Measurements from ENCODE around the gene CORO7.

Gene CORO7

GRCh38 chr16:4455081-4455480 is 38.7 kb upstream of the CORO7 start:
- TF ChIP-seq POLR2AphosphoS5 (IDR thresholded peaks at IDR 0.05; ENCODE audit: low read depth, low read length) (no peak), FOXP2 (optimal IDR thresholded peaks at IDR 0.05; ENCODE audit: borderline replicate concordance, extremely low read depth, extremely low read length, insufficient read depth) (no peak), TAF1 (IDR thresholded peaks at IDR 0.05; ENCODE audit: borderline replicate concordance, insufficient read depth, low read length) (no peak), REST (IDR thresholded peaks at IDR 0.05; ENCODE audit: insufficient read depth in 1 of 2, low read depth in 2 of 2, low read length in 2 of 2) (no peak), SIN3A (IDR thresholded peaks at IDR 0.05; ENCODE audit: borderline replicate concordance, insufficient read depth, low read length) (no peak)

- TF ChIP-seq POLR2AphosphoS5 (IDR thresholded peaks at IDR 0.05; ENCODE audit: low read depth, low read length) (no peak), REST (IDR thresholded peaks at IDR 0.05; ENCODE audit: insufficient read depth in 1 of 2, low read depth in 2 of 2, low read length in 2 of 2) (peak; percentile 79 to 90)
Observed at GRCh38 chr16:4454623-4455022, 38.2 kb upstream of the CORO7 start.

GRCh38 chr16:4452674-4453073 is 36.3 kb upstream of the CORO7 start:
- no peak for TF ChIP-seq SIN3A (IDR thresholded peaks at IDR 0.05; ENCODE audit: borderline replicate concordance, insufficient read depth, low read length)
- TF ChIP-seq TAF1 (IDR thresholded peaks at IDR 0.05; ENCODE audit: borderline replicate concordance, insufficient read depth, low read length): no peak
- TF ChIP-seq POLR2AphosphoS5 (IDR thresholded peaks at IDR 0.05; ENCODE audit: low read depth, low read length): no peak
- TF ChIP-seq REST (IDR thresholded peaks at IDR 0.05; ENCODE audit: insufficient read depth in 1 of 2, low read depth in 2 of 2, low read length in 2 of 2): no peak
- no peak for TF ChIP-seq FOXP2 (optimal IDR thresholded peaks at IDR 0.05; ENCODE audit: borderline replicate concordance, extremely low read depth, extremely low read length, insufficient read depth)

GRCh38 chr16:4450931-4451519 is 34.6 kb upstream of the CORO7 start:
- TF ChIP-seq TAF1 (IDR thresholded peaks at IDR 0.05; ENCODE audit: borderline replicate concordance, insufficient read depth, low read length) (no peak), POLR2AphosphoS5 (IDR thresholded peaks at IDR 0.05; ENCODE audit: low read depth, low read length) (no peak), FOXP2 (optimal IDR thresholded peaks at IDR 0.05; ENCODE audit: borderline replicate concordance, extremely low read depth, extremely low read length, insufficient read depth) (no peak), REST (IDR thresholded peaks at IDR 0.05; ENCODE audit: insufficient read depth in 1 of 2, low read depth in 2 of 2, low read length in 2 of 2) (no peak), SIN3A (IDR thresholded peaks at IDR 0.05; ENCODE audit: borderline replicate concordance, insufficient read depth, low read length) (no peak)

GRCh38 chr16:4450430-4450829 is 34.0 kb upstream of the CORO7 start:
- no peak for TF ChIP-seq REST (IDR thresholded peaks at IDR 0.05; ENCODE audit: insufficient read depth in 1 of 2, low read depth in 2 of 2, low read length in 2 of 2)
- no peak for TF ChIP-seq TAF1 (IDR thresholded peaks at IDR 0.05; ENCODE audit: borderline replicate concordance, insufficient read depth, low read length)
- no peak for TF ChIP-seq SIN3A (IDR thresholded peaks at IDR 0.05; ENCODE audit: borderline replicate concordance, insufficient read depth, low read length)
- TF ChIP-seq POLR2AphosphoS5 (IDR thresholded peaks at IDR 0.05; ENCODE audit: low read depth, low read length): no peak
- no peak for TF ChIP-seq FOXP2 (optimal IDR thresholded peaks at IDR 0.05; ENCODE audit: borderline replicate concordance, extremely low read depth, extremely low read length, insufficient read depth)

Data from PFSK-1 (cell line).